ENCODE measurements around the gene CACNG7.

DNA sequence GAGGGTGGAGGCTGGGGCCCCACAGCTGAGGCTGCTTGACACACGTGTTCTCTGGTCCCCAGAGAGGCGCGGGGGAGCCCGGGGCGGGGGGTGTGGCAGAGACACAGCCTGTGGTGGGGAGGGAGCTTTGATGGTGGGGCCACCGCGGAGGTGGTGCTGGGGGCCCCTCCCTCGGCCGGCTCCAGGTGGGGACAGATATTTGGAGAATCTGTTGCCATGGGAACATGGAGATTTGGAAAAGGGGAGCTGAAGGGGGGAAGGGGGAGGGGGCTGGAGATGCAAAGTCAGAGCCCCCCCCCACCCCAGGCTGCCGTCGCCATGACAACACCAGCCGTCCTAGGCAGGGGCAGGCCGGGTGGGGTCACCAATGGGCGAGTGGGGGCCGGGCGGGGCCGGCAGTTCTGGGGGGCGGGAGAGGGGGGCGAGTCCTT lies 25.8 kb upstream of the CACNG7 start:
- TF ChIP-seq CTCF (conservative IDR thresholded peaks at IDR 0.05; ENCODE audit: low read length) (no peak), EZH2phosphoT487 (IDR thresholded peaks at IDR 0.05; ENCODE audit: borderline replicate concordance) (no peak)
